Vagina (tissue), 2 donors: ENCODE measurements around the gene BCL11A. TPM values are rescaled to one million over a fixed set of nuclear protein-coding genes. Genes with fewer than 3 reads are reported as not detected.

ENCODE experiments used
- DNase-seq, 2 donors: peaks; one replicate each; pipeline ENCODE4 v3.0.0-alpha.2; 2017; ENCODE audit errors: extremely low spot score in 2 of 2
- H3K27ac ChIP-seq: fragments of 200-600 bp; sonication (generic); one replicate; pipeline ENCODE4 v1.5.1; 2019
- H3K27me3 ChIP-seq: fragments of 200-600 bp; sonication (generic); one replicate; pipeline ENCODE4 v1.5.1; 2019
- H3K36me3 ChIP-seq, 2 donors: fragments of 200-600 bp; sonication (generic); one replicate each; pipeline ENCODE4 v1.5.1; 2017 to 2019
- H3K4me1 ChIP-seq: fragments of 200-600 bp; sonication (generic); one replicate; pipeline ENCODE4 v1.5.1; 2019
- H3K4me3 ChIP-seq, 2 donors: fragments of 200-600 bp; sonication (generic); 1 replicate in 1 of 2; 2 replicates in 1 of 2; pipeline ENCODE4 v1.5.1; 2016 to 2019
- H3K9me3 ChIP-seq: fragments of 200-600 bp; sonication (generic); one replicate; pipeline ENCODE4 v1.5.1; 2019
- POLR2A ChIP-seq, 2 donors: fragments of 450-650 bp; IDR thresholded peaks; one replicate each; pipeline ENCODE4 v1.6.1; 2017; ENCODE audit warnings: antibody characterized with exemption in 2 of 2, mild to moderate bottlenecking in 2 of 2, moderate library complexity in 2 of 2
- POLR2AphosphoS5 ChIP-seq, 2 donors: sonication (generic); formaldehyde crosslinking; IDR thresholded peaks; one replicate each; pipeline ENCODE4 v1.9.0; 2017; ENCODE audit warnings: antibody characterized with exemption in 2 of 2, mild to moderate bottlenecking in 2 of 2, low read depth in 1 of 2; ENCODE audit not compliant: insufficient read depth in 1 of 2
- intact Hi-C: fragments of 100-400 bp; cut with DNase I; formaldehyde crosslinking; loops from one replicate; pipeline ENCODE4 v1.15.1; 2023
- total RNA-seq: library from RNA; depleted of rRNA; stranded (reverse); fragments of >200 nt; gene quantifications from one replicate; pipeline ENCODE4 v1.2.3, GENCODE V29; 2016
- TF ChIP-seq, protein P1 (sequence below), 3 experiments: fragments of 450-650 bp in 2 of 3; fragments of 200-600 bp in 1 of 3; sonication (generic) in 1 of 3; IDR thresholded peaks; one replicate each; pipeline ENCODE4 v1.5.1; 2017 to 2019; ENCODE audit warnings: antibody characterized with exemption in 3 of 3, mild to moderate bottlenecking in 2 of 3, moderate library complexity in 2 of 3

The BCL11A gene
- total RNA-seq, 1 donor from 2014 or later = 48.4 TPM

DNA sequence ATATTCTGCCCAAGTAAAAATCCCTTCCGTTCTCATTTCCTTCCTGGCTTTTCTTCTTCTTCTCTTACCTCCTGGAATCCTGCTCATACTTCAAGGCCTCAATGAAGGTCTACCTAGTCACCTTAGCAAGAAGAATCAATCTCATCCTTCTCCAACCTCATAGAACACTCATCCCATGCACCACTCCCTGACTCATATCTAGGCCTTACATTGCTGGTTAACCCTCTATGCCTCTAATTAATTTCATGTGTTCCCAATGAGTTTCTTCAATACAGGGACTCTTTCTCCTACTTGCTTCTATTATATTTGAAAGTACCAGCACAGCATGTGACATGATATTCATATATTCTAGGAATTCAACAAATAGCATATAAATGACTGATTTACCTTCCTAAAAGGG, 63.0 kb downstream of the BCL11A start:
- intact Hi-C loops = no loop called here
- no peaks in the 10 kb centered on the region for H3K27me3 ChIP-seq
- TF ChIP-seq, protein P1, sequence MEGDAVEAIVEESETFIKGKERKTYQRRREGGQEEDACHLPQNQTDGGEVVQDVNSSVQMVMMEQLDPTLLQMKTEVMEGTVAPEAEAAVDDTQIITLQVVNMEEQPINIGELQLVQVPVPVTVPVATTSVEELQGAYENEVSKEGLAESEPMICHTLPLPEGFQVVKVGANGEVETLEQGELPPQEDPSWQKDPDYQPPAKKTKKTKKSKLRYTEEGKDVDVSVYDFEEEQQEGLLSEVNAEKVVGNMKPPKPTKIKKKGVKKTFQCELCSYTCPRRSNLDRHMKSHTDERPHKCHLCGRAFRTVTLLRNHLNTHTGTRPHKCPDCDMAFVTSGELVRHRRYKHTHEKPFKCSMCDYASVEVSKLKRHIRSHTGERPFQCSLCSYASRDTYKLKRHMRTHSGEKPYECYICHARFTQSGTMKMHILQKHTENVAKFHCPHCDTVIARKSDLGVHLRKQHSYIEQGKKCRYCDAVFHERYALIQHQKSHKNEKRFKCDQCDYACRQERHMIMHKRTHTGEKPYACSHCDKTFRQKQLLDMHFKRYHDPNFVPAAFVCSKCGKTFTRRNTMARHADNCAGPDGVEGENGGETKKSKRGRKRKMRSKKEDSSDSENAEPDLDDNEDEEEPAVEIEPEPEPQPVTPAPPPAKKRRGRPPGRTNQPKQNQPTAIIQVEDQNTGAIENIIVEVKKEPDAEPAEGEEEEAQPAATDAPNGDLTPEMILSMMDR (IDR thresholded peaks at IDR 0.05) = no peak
- TF ChIP-seq POLR2A (IDR thresholded peaks at IDR 0.05) = no peak
- no peak for TF ChIP-seq POLR2AphosphoS5 (IDR thresholded peaks at IDR 0.05; ENCODE audit: insufficient read depth in 1 of 2, low read depth in 1 of 2)

DNA sequence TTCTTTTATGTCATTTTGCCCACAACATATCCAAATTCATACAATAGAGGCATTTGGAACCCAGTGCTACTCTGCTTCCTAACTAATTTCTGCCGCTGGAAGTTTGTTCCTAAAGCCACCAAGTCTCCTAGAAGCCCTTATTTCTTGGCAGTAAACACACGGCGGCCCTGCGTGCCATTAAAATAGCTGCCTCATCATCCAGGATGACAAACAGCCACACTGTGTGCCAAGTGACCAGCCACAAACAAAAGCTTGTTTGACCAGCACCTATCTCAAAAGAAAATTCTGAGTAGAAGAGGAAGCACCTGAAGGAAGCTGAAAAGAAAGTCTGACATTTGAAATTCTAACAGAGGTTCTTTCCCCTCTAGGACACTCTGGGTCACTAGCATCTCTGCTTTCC, 64.2 kb downstream of the BCL11A start:
- no peaks in the 10 kb centered on the region for H3K36me3 ChIP-seq
- no peaks in the 10 kb centered on the region for H3K4me1 ChIP-seq
- TF ChIP-seq POLR2AphosphoS5 (IDR thresholded peaks at IDR 0.05; ENCODE audit: insufficient read depth in 1 of 2, low read depth in 1 of 2) = no peak
- TF ChIP-seq POLR2A (IDR thresholded peaks at IDR 0.05) = no peak
- TF ChIP-seq, protein P1 (IDR thresholded peaks at IDR 0.05) = no peak
- H3K4me3 ChIP-seq = no peak overlapping the region
- DNase-seq = no peak
- no peaks in the 10 kb centered on the region for H3K27me3 ChIP-seq
- intact Hi-C loops = no loop called here
- no peak overlapping the region for H3K27ac ChIP-seq
- no peaks in the 10 kb centered on the region for H3K9me3 ChIP-seq

More for the DNA sequence above, 63.0 kb downstream of the BCL11A start:
- no peaks in the 10 kb centered on the region for H3K4me1 ChIP-seq
- H3K27ac ChIP-seq = no peak overlapping the region
- H3K36me3 ChIP-seq = no peaks in the 10 kb centered on the region
- no peak for DNase-seq
- no peak overlapping the region for H3K4me3 ChIP-seq
- no peaks in the 10 kb centered on the region for H3K9me3 ChIP-seq

DNA sequence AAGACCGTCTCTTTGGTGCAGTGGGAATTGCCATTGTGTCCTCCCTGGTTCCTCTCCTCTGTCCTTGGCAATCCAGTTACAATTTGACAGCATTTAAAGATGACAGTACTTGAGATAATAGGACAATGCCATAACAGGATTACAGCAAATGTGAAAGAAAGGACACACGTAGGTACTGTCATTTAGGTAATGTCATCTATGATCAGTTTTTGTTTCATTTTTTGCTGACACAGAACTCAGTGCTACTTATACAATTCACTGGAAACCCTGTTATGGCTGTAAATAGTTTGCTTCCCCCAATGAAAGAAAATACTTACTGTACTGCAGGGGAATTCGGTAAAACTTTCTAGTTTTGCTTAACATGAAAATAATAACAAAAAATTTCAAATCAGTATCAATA, 65.2 kb downstream of the BCL11A start:
- intact Hi-C loops = no loop called here
- Histone ChIP-seq H3K9me3 (no peaks in the 10 kb centered on the region), H3K27ac (no peak overlapping the region), H3K27me3 (no peaks in the 10 kb centered on the region), H3K36me3 (no peaks in the 10 kb centered on the region), H3K4me1 (no peaks in the 10 kb centered on the region), H3K4me3 (no peak overlapping the region)
- DNase-seq = no peak
- TF ChIP-seq POLR2A (IDR thresholded peaks at IDR 0.05) = no peak
- no peak for TF ChIP-seq POLR2AphosphoS5 (IDR thresholded peaks at IDR 0.05; ENCODE audit: insufficient read depth in 1 of 2, low read depth in 1 of 2)
- TF ChIP-seq, protein P1 (IDR thresholded peaks at IDR 0.05) = no peak

DNA sequence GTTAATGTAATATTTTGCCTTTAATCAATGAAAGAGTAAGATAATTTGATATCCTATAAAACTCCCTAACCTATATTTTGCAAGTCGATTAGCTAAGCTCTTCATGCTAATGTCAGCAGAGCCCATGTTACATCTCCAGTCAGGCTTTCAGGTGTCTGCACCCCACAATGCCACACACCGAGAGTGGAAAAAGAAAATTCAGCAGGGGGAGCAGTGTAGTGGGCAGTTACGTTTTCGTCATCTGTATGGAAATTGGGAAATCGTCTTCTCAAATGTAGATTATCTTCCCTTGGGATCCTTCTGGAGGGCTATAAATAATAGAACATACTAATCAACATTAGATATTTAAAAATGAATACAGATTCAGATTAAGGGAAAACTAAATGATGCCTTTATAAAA, 66.3 kb downstream of the BCL11A start:
- TF ChIP-seq, protein P1 (IDR thresholded peaks at IDR 0.05) = no peak
- TF ChIP-seq POLR2A (IDR thresholded peaks at IDR 0.05) = no peak
- TF ChIP-seq POLR2AphosphoS5 (IDR thresholded peaks at IDR 0.05; ENCODE audit: insufficient read depth in 1 of 2, low read depth in 1 of 2) = no peak
- DNase-seq = no peak
- Histone ChIP-seq H3K4me3 (no peak overlapping the region), H3K27me3 (no peaks in the 10 kb centered on the region), H3K9me3 (no peaks in the 10 kb centered on the region), H3K36me3 (no peaks in the 10 kb centered on the region), H3K4me1 (peaks cover 3% of the 10 kb centered on the region), H3K27ac (no peak overlapping the region)
- intact Hi-C loops = no loop called here

DNA sequence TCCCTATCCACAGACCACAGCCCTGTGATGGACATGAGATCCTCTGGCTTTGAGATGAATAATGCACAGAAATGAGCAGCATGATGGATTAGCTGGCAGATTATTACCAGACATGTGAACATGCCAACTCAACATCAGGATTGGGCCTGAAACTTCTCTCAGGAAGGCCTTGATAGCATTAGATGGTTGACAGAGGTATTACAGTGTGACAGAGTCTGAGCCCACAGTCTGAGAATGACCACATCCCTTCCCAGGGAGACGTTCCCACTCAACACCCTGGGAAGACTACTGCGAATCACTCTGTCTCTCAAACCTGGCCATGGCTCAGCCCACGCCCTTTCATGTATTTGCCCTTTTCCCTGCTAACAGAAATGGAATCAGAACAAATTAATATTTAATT, 66.9 kb downstream of the BCL11A start:
- no peak overlapping the region for H3K4me3 ChIP-seq
- H3K9me3 ChIP-seq = no peaks in the 10 kb centered on the region
- no peak overlapping the region for H3K27ac ChIP-seq
- no peaks in the 10 kb centered on the region for H3K27me3 ChIP-seq
- peaks cover 7% of the 10 kb centered on the region for H3K4me1 ChIP-seq
- no peaks in the 10 kb centered on the region for H3K36me3 ChIP-seq
- TF ChIP-seq, protein P1 (IDR thresholded peaks at IDR 0.05) = no peak
- TF ChIP-seq POLR2AphosphoS5 (IDR thresholded peaks at IDR 0.05; ENCODE audit: insufficient read depth in 1 of 2, low read depth in 1 of 2) (no peak), POLR2A (IDR thresholded peaks at IDR 0.05) (no peak)
- intact Hi-C loops = no loop called here
- no peak for DNase-seq
